ENCODE data around the gene PLCG2.

DNA sequence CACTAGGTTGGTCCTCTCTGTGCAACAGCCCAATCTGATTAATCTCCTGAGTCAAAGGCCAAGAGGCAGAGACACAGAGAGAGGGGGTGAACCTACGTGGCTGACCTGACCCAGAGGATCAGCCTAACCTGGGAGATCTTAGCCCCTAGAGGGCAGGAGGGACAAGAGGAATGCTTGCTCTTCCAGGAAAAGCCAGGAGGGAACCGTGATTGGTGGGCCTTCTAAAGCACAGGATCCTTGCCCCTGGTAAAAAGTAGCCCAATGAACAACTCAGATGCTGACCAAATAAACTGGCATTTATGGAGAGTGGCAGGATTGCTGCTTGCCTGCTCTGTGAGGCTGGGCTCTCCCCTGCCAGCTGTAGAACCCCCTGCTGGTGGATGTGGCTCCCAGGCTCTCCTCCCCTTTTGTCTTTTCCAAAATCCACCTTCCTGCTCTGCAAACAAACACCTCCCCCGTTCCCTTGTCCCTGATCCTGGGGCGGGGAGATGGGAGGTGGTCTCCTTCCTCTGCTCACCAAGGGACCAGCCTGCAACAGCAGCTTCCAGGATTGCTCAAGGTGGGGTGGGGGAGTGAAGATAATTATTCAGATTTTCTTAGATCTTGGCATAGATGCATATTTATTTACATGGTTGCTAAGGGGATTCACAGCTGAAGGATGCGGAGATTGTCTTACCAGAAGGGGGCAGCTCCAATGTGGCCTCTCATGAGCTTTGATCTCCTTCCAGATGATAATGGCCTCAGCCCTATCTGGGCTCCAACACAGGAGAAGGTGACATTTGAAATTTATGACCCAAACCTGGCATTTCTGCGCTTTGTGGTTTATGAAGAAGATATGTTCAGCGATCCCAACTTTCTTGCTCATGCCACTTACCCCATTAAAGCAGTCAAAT is 160.3 kb downstream of the PLCG2 start:
- TF ChIP-seq, protein P1, sequence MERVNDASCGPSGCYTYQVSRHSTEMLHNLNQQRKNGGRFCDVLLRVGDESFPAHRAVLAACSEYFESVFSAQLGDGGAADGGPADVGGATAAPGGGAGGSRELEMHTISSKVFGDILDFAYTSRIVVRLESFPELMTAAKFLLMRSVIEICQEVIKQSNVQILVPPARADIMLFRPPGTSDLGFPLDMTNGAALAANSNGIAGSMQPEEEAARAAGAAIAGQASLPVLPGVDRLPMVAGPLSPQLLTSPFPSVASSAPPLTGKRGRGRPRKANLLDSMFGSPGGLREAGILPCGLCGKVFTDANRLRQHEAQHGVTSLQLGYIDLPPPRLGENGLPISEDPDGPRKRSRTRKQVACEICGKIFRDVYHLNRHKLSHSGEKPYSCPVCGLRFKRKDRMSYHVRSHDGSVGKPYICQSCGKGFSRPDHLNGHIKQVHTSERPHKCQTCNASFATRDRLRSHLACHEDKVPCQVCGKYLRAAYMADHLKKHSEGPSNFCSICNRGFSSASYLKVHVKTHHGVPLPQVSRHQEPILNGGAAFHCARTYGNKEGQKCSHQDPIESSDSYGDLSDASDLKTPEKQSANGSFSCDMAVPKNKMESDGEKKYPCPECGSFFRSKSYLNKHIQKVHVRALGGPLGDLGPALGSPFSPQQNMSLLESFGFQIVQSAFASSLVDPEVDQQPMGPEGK (CRISPR knock-in tag; IDR thresholded peaks at IDR 0.05; ENCODE audit: borderline replicate concordance): no peak
- TF ChIP-seq ZNF565 (CRISPR knock-in tag; conservative IDR thresholded peaks at IDR 0.05; ENCODE audit: low read depth): no peak
- no peak for TF ChIP-seq GLIS3 (CRISPR knock-in tag; IDR thresholded peaks at IDR 0.05)
- no peak for TF ChIP-seq ZFP30 (CRISPR knock-in tag; IDR thresholded peaks at IDR 0.05)
- TF ChIP-seq CSDC2 (CRISPR knock-in tag; IDR thresholded peaks at IDR 0.05): no peak
- TF ChIP-seq ZNF70 (CRISPR knock-in tag; IDR thresholded peaks at IDR 0.05): no peak
- no peak for TF ChIP-seq PPARA (CRISPR knock-in tag; IDR thresholded peaks at IDR 0.05; ENCODE audit: borderline replicate concordance)
- no peak for TF ChIP-seq RARB (CRISPR knock-in tag; IDR thresholded peaks at IDR 0.05)
- TF ChIP-seq, protein P2, sequence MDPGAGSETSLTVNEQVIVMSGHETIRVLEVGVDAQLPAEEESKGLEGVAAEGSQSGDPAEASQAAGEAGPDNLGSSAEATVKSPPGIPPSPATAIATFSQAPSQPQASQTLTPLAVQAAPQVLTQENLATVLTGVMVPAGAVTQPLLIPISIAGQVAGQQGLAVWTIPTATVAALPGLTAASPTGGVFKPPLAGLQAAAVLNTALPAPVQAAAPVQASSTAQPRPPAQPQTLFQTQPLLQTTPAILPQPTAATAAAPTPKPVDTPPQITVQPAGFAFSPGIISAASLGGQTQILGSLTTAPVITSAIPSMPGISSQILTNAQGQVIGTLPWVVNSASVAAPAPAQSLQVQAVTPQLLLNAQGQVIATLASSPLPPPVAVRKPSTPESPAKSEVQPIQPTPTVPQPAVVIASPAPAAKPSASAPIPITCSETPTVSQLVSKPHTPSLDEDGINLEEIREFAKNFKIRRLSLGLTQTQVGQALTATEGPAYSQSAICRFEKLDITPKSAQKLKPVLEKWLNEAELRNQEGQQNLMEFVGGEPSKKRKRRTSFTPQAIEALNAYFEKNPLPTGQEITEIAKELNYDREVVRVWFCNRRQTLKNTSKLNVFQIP (CRISPR knock-in tag; IDR thresholded peaks at IDR 0.05; ENCODE audit: borderline replicate concordance, low read depth): no peak
- no peak for TF ChIP-seq ISL1 (CRISPR knock-in tag; IDR thresholded peaks at IDR 0.05)
- TF ChIP-seq, protein P3, sequence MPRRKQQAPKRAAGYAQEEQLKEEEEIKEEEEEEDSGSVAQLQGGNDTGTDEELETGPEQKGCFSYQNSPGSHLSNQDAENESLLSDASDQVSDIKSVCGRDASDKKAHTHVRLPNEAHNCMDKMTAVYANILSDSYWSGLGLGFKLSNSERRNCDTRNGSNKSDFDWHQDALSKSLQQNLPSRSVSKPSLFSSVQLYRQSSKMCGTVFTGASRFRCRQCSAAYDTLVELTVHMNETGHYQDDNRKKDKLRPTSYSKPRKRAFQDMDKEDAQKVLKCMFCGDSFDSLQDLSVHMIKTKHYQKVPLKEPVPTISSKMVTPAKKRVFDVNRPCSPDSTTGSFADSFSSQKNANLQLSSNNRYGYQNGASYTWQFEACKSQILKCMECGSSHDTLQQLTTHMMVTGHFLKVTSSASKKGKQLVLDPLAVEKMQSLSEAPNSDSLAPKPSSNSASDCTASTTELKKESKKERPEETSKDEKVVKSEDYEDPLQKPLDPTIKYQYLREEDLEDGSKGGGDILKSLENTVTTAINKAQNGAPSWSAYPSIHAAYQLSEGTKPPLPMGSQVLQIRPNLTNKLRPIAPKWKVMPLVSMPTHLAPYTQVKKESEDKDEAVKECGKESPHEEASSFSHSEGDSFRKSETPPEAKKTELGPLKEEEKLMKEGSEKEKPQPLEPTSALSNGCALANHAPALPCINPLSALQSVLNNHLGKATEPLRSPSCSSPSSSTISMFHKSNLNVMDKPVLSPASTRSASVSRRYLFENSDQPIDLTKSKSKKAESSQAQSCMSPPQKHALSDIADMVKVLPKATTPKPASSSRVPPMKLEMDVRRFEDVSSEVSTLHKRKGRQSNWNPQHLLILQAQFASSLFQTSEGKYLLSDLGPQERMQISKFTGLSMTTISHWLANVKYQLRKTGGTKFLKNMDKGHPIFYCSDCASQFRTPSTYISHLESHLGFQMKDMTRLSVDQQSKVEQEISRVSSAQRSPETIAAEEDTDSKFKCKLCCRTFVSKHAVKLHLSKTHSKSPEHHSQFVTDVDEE (CRISPR knock-in tag; IDR thresholded peaks at IDR 0.05): no peak
- TF ChIP-seq TCF4 (CRISPR knock-in tag; IDR thresholded peaks at IDR 0.05; ENCODE audit: borderline replicate concordance): no peak
- no peak for TF ChIP-seq ARNTL (CRISPR knock-in tag; IDR thresholded peaks at IDR 0.05; ENCODE audit: borderline replicate concordance, low read depth)
